ENCODE results near the gene SCARF2.

Gene SCARF2

DNA sequence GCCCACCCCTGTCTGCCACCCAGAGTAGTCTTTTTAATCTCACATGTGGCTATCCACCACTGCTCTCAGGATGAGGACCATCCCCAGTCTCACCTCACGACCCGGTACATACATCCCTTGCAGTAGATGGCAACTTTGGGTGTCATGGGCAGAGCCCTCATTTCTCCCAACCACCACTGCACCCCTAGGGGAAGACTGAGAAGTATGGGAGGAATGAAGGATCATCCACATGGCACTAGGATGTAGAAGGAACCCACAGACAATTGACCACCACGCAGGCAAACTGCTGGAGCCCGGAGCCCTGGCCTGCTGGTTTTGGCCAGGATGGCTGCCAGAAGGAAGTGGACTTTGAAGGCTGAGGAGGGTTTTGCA is 1.9 kb upstream of the SCARF2 start:
- no peak for DNase-seq (ENCODE audit: low spot score)

DNA sequence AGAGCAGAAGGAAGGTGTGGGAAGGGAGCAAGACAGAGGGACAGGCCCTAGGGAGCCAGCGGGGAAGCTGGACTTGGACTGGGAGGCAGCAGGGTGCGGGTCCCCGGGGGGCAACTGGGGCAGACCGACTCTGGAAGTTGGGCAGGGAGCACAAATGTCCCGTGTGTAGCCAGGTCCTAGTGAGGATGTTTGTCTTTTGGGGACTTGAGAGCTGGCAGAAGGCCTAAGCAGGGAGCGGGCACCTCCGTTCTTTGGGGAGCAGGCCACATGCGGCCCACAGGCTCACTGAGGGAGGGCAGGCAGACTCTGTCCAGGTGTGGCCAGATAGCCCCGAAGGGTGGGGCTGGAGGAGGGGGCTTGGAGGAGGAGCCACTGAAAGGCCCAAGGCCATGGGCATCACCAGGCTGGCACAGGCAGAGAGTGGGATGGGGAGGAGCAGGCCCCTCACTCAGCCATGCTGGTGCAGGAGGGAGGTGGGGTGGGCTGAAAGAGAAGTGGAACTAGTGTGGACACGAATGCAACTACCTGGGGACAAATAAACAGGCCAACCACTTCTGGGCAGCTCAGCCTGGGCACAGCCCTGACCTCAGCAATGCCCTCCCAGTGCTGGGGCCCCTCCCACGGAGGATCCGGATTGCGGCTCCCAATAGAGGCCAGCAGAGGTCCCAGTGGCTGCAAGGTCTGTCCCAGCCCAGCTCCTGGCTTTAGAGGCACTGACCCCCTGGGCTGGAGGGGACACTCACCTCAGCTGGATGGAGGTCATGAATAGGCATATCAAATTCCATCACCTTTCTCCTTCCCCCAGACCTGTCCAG is 1.3 kb upstream of the SCARF2 start:
- DNase-seq (ENCODE audit: low spot score): peak; percentile 38

DNA sequence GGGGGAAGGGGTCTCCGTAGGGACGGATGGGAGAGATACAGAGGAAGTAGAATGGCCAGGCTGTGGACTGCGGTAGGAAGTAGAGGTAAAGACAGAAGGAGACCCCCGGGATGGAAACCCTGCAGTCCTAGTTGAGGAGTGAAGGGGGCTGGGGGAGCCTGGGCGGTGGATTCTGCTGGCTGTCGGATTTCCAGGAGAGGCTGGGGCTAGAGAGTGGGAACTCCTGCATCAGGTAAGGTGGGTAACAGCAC is 727 bp upstream of the SCARF2 start:
- DNase-seq (ENCODE audit: low spot score): no peak

GRCh38 chr22:20436768-20437612 is 635 bp downstream of the SCARF2 start:
- DNase-seq (ENCODE audit: low spot score): no peak

DNA sequence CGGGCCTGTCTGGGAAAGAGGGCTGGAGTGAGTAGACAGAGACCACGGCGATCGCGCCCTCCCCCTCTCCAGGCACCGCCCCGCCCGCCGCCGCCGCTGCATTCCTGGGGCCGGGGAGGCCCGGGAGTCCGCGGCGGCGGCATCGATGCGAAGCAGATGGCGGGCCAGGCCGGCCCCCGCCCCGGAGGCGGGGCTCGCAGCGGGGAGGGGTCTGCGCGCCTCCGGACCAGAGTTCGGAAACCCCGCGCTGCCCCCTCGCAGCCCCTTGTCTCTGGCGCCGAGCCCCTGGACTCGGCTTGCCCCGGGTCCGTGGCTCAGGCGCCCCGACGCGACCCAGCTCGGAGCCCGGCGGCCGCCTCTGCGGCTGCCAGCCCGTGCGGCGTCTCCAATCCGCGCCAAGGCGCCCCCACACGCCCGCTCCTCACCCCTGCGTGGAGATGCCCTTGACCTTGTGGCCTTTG is 1.3 kb downstream of the SCARF2 start:
- DNase-seq (ENCODE audit: low spot score): peak; percentile 76

DNA sequence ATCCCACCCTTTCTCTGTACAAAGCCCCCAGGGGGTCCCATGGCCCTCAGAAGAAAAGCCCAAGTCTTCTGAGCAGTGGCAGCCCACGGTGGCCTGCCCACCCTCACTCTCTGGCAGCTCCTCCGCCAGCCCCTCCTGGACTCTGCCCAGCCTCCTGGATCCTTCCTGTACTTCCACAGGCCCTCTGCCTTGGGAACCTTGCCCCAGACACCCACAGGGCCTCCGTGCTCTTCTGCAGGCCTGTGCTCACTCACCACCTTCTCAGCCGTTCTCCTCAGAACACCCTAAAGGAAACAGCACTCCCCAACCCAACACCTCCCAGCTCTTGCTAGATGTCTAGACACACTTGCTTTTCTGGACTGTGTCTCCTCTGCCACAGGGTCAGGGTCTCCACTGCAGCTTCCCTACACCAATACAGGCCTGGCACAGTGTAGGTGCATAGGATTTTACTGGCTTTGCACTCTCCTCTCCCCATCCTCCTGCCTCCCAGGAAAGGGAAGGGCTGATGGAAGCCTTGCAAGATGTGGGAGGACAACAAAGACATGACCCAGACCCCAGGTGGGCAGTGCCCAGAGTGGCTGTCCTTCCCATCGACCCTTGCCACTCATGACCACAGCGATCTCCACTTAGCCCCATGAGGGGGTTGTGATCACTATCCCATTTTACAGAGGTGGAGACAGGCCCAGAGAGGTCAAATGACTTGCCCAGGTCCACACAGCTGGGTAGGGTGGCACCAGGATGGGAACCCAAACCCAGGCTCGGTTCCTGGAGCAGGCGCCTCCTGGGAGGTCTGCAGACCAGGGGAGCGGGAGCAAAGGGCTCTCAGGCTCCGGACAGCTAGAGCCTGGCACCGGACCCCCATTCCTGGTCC is 2.0 kb downstream of the SCARF2 start:
- DNase-seq (ENCODE audit: low spot score): peak; percentile 24

GRCh38 chr22:20434773-20435172 is 2.9 kb downstream of the SCARF2 start:
- no peak for DNase-seq (ENCODE audit: low spot score)

DNA sequence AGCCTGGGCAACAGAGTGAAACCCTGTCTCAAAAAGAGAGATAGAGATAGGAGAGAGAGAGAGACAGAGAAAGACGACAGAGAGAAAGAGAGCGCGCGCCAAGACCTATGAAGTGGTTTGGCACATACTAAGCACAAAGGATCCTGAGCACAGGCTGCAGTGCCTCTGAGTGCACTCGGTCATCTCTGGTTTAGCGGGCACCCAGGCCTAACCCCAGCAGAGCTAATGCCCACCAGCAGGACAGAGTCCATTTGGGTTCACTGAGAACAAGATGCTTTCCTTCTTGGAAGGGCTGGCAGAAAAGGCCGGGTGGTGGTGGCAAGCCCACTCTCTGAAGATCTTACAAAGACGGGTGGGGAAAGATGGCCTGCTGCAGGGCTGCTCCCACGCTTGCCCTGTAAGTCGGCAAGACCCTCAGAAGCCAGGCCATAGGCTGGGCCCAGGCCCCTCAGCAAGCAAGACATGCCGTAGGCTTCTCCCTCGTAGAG is 3.3 kb downstream of the SCARF2 start:
- DNase-seq (ENCODE audit: low spot score): no peak

- DNase-seq (ENCODE audit: low spot score): peak; percentile 32
Measured at GRCh38 chr22:20433686-20434241, 3.9 kb downstream of the SCARF2 start.

GRCh38 chr22:20433191-20433590 is 4.4 kb downstream of the SCARF2 start:
- peak; percentile 20 for DNase-seq (ENCODE audit: low spot score)

DNA sequence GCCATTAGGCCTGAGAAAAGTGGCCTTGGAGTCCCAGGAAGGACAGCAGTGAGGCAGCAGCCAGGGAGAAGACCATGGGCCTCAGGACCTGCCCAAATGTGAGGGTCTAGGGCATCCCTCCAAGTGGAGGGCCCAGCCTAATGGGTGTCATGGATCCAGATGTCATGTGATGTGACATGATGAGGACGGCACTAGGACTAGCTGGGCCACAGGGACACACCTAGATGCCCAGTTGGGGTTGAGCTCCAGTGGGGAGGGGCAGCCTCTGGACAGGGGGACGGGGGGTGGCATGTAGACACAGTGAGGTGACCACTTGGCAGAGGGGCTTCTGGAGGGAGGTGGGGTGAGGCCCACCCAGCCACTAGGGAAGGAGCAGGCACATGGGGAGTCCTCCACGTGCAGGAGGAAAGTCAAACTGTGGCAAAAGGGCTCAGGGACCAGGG is 5.4 kb downstream of the SCARF2 start:
- no peak for DNase-seq (ENCODE audit: low spot score)

GRCh38 chr22:20431511-20432192 is 6.0 kb downstream of the SCARF2 start:
- DNase-seq (ENCODE audit: low spot score): peak; percentile 30

DNA sequence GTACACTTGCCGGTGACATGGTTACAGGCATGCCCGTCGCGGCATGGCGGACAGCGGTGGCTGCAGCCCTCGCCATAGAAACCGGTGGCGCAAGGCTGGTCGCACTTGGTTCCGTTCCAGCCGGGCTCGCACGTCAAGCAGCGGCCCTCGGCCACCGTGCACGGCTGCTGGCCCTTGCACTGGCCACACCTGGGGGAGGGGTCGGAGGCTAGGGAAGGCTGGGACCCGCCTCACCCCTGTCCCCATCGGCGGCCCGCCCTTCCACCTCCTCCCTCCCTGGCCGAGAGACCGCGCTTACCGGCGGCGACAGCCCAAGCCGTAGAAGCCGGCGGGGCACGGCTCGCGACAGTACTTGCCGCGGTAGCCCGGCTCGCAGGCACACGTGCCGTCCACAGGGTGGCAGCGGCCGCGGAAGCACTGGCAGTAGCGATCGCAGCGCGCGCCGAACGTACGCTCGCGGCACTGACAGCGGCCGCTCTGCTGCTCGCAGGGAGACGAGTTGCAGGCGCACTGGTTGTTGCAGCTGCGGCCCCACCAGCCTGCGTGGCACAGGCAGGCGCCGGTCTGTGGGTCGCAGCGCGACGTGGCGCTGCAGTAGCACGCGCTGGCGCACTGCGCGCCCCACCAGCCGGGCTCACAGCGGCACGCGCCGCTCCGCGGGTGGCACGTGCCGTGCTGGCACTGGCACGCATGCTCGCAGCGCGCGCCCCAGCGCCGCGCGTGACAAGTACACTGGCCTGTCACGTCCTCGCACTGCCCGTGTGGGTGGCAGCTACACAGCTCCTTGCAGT is 6.7 kb downstream of the SCARF2 start:
- peak; percentile 92 for DNase-seq (ENCODE audit: low spot score)

DNA sequence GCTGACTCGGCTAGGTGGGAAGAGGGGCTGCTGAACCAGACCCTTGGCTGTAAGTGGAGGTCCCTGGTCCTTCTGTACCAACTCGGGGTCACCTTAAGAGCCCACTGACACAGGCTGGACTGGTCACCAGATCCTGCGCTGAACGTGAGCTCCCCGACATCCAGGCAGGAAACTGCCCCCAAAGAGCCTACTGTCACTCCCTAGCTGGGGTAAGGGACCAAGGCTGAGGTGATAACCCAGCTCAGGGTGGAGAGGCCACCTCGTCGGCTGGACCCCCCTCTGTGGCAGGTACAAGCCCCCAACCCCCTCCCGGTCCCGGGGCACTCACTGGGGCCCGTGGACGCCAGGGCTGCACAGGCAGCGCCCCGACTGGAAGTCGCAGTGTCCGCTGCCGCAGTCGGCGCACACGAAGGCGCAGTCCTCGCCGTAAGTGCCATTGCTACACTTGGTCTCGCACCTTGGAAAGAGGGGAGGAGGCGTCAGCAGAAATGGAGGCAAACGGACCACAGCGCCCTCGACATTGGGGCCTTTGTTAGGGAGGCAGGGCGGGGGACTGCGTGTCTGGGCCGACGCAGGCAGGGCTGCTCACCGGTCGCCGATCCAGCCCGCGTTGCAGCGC is 7.4 kb downstream of the SCARF2 start:
- no peak for DNase-seq (ENCODE audit: low spot score)

- DNase-seq (ENCODE audit: low spot score): peak; percentile 72
Measured at GRCh38 chr22:20429254-20430100, 8.1 kb downstream of the SCARF2 start.

DNA sequence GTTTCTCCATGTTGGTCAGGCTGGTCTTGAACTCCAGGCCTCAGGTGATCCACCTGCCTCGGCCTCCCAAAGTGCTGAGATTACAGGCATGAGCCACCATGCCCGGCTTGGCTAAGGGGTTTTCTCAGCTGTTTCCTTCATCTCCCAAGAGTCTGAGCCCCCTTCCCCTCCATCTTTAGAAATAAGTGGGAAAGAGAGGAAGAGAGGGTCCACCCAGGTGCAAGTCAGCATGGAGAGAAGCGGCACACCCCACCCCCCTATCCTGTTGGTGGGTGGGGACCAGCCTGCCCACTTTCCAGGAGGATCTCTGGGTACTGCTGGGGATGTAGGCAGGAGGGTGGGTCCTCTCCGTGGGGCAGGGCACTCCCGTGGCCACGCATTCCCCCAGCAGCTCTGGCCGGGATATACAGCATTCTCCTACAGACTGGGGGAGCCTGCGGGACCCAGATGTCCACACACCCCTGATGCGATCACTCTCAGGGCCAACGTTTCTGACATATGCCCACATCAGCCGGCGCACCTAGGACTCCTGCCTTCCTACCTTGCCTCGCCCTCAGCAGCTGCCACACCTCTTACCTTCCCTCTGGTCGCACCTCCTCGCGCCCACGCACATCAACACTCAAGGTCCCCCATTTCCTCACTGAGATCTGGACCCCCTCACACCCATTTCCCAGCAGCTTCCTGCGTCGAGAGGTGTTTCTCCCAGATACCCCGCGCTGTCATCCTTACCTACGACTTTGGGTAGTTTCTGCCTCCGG is 8.9 kb downstream of the SCARF2 start:
- DNase-seq (ENCODE audit: low spot score): peak; percentile 29

DNA sequence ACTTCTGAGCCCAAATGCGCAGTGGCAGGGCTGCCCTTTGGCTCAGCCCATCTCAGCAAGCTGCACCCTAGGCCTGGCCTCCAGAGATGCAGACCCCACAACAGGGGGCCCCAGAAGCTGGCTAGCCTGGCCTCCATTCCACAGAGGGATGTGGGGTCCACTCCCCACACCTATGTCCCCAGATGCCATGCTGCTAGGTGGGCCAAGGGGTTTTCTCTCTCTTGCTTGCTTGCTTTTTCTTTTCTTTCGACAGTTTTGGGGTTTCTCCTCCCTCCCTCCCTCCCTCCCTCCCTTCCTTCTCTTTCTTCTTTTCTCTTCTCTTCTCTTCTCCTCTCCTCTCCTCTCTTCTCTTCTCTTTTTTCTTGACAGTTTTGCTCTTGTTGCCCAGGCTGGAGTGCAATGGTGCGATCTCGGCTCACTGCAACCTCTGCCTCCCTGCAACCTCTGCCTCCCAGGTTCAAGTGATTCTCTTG is 9.6 kb downstream of the SCARF2 start:
- no peak for DNase-seq (ENCODE audit: low spot score)

Data from D341Med (cell line).